Measurements from ENCODE around the gene NIM1K.
"Not testable (repeated sequence)": the region's sequence is repeated elsewhere in the genome, so short reads cannot be mapped to it uniquely, and the experiment has no call there.

Gene NIM1K

DNA sequence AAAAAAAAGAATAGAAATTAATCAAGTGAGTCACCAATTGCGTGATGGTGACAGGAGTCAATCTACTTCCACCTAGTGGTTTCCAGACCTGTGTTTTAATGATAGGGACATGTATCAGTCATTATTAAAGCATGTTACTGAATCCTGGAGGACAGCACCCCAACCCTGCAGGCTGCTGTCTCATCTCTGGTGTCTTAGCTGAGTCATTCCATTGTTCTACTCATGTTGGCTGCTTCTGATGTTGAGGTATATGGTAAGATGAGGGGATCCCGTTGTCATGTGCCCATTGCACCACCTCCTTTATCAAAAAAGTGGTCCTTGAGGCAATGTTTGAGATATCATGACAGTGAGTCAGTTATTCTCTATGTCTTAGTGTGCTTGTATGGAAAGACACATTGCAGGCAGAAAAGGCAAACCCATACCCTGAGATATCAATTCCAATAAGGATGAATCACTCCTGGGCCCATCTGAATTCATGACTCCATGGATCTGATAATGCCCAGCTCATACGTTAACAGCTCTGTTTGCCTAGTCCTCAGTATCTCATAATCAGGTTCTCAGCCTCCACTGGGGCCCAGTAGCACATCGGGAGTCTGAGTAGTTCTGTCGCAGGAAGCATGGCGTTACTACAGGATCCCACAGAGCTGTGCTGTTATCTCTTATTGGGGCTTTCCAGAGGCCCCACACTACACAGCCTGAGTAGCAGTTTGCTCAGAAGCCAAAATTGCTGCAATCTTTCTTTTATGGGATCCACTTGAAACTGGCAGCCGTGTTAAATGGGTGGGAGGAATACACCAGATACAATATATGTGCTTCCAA, 90.0 kb downstream of the NIM1K start:
- DNase-seq (ENCODE audit: low read depth) = no peak

DNA sequence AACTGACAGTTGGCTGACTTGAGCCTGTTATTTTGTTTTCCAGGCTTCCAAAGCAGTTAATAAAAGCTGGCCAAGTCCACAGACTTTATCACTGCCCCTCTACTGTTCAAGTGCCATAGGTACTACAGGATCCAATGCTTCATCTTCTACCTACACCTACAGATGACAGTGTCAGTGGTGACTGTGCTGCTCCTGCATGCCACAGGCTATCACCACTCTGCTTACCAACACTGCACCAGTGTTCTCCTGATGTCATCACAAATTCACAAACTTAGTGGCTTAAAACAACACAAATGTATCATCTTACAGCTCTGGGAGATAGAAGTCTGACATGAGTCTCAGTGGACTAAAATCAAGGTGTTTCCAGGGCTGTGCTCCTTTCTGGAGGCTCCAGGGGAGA, 94.6 kb downstream of the NIM1K start:
- no peak for DNase-seq (ENCODE audit: low read depth)

DNA sequence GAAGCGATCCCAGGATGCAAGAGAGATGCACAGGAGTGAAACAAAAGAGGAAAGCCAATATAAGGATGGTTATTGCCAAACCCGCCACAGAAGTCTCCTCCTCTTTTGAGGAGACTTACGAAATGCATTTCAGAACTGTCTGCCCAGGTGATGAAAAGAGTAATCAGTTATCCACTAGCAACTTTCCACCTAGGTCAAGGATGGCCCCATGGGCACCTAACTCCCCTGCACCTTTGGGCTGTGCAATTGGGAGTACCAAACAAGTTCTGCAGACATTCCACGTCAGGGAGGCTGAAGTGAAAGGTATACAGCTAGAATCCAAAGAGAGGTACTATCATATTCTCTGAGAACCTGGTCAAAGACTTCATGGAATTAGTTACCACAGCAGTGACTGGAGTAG, 95.5 kb downstream of the NIM1K start:
- DNase-seq (ENCODE audit: low read depth) = no peak

DNA sequence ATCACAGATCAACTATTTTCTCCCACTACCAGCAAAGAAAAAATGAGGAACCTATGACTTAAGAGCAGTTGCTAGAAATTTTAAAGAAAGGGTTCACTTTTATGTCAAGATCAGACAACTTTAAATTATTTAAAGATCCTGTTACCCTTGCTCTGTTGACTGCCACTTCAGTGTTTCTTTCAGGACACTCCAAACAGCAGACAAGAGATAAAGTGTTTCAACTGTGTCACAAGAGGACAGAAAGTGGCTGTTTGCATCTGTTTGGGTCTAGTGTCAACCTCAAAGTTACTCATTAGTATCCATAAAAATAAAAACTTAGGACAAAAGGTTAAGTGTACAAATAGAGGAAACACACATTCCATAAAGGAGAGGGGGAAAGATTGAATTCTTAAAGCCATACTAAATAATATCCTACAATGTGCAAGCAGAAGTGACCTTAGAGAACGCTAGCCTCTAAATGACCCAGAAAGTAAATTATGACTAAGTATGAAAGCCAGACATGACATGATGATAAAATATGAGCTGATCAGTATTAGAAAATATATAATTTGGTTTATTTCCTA, 96.3 kb downstream of the NIM1K start:
- DNase-seq (ENCODE audit: low read depth) = no peak

DNA sequence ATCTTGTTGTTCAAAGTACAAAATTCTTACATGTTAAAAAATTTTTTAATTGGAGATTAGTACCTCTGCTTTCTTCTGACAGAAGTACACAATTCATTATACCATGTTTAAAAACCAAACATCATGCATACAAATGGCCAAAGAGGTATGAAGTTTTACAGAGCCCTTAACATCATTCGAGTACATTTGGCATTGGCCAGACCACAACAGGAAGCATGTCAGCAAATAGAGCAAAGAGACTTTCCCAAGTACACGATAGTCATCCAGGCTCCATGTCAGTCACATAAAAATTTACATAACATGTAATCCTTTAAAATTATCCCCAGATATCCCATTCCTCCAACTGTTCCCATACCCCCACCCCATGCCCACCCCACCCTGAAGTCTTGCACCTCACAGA, 98.7 kb downstream of the NIM1K start:
- DNase-seq (ENCODE audit: low read depth) = no peak

DNA sequence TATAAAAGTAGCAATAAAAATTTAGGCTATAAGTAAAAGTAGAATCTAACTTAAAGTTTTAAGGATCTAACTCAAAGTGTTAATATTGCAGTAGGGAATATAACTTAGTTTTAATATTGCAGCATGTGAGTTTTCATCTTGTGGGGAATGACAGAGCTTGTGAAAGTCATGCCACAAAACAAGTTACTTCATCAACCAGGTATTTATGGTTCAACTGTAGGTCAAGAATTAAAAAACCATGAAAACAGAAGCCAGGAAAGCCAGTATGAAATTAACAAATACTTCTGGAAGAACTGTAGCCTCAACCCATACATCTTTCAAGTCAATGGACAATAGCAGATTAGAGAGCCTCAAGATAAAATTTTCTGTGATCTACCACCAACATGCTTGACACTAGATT, 102.2 kb downstream of the NIM1K start:
- DNase-seq (ENCODE audit: low read depth) = no peak

DNA sequence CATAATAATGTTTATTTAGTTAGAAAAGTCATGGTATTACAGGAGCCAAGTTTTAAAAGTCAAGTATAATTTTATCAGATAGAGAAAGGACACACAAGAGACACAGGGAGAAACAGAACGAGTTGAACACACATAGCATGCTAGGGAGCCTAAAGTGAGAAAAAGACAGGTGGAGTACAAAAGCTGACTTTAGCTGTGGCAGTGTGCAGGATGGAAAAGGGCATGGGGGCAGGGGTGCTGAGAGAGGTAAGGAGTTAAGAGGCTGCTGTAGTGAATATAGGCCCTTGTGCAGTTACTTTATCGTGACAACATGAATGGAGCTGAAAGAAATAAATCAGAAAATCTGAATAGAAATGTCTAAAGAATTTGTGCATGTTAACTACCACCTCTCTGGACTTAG, 103.2 kb downstream of the NIM1K start:
- no peak for DNase-seq (ENCODE audit: low read depth)

DNA sequence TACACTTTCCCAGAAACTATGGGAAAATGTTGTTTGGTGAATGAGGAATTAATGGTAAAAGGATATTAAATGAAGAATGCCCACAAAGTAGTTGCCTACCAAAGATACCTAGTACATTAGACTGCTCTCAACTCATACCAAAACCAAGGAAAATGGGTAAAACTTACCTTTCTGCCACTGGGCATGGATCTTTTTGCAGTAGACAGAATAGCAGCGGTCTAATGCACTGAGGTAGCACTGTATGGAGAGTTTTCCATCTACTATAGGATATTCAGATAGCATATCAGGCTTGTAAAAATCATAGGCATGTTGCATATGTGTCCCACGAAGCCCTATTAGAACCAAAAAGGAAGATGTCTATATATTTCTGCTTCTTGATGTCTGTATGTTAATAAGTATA, 104.8 kb downstream of the NIM1K start:
- no peak for DNase-seq (ENCODE audit: low read depth)

DNA sequence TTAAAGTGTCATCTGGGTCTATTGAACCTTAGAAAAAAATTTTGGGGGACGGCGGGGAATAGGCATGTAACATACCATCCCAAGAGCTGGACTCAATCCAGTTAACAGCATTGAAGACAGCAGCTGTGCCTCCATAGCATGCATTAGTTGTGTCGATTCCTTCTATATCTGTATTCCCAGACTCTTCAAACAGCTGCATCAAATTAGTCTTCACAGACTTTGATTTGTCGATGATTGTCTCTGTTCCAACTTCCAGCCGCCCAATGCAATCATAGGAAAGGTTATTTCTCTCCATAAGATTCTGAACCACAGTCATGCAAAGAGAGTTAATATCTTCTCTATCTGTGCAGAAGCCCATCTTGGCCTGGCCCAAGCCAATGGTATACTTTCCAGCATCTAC, 106.4 kb downstream of the NIM1K start:
- DNase-seq (ENCODE audit: low read depth) = no peak

DNA sequence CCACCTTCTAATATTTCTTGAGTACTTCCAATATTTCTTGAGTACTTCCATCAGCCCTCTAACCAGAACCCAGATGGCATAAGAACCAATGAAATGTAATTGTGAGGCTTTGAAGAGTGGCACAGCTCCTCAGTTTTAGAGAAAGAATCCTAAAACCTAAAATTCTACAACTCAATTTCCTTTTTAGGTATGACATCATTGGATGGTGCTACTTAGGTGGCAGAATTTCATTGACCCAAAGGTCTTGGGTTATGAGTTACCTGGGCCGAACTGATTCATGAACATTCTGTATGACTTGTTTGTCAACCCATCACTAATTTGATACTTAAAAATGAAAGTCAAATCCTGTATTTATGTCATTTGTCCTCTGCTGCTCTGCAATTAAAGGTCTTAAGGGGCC, 108.1 kb downstream of the NIM1K start:
- DNase-seq (ENCODE audit: low read depth) = no peak

DNA sequence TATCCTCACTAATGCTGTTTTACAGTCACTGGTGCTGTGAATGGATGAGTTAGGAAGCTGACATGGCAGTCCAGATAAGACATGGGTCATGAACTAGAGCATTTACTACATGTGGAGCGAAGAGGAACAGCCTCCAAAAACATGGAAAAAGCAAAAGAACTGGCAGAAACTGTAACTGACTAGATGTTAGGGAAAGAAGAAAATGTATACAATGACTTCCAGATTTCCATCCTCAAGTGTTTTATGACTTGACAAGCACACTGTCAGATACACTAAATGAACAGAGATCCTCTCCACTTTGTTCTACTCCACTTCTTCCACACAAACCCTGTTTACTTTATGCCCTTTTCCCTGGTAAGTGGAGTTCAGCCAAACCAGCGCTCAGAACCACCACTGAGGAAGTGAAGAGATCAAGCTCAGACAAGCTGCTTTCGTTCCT, 109.6 kb downstream of the NIM1K start:
- DNase-seq (ENCODE audit: low read depth) = no peak

DNA sequence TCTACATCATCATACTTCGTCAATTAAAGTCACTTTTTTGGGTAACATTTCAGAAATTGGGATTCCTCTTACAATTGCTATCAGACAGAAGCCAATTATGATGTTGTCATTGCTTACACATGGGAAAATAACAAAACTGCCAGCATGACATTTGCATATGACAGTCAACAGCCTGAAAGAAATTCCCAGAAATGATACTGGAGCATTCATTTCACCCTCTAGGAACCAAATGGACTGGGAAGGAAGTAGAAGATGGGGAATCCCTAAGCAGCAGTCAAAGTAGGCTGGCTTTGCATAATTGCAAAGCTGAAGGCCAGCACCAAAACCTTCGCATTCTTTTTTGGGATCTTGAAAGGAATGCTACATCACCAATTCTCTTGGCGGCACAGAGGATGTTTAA, 110.5 kb downstream of the NIM1K start:
- no peak for DNase-seq (ENCODE audit: low read depth)

DNA sequence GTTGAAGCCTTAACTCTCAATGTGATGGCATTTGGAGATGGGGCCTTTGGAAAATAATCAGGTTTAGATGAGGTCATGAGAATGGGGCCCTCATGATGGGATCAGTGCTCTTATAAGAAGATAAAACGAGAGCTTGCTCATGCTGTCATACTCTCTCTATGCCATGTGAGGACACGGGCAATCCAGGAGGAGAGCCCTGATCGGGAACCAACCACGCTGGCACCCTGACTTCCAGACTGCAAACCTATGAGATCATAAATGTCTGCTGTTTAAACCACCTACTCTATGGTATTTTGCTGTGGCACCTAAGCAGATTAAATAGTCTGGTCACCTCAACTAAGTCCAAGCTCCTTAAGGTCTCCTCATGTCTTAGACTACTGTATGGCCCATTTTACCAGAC, 111.2 kb downstream of the NIM1K start:
- DNase-seq (ENCODE audit: low read depth) = no peak

DNA sequence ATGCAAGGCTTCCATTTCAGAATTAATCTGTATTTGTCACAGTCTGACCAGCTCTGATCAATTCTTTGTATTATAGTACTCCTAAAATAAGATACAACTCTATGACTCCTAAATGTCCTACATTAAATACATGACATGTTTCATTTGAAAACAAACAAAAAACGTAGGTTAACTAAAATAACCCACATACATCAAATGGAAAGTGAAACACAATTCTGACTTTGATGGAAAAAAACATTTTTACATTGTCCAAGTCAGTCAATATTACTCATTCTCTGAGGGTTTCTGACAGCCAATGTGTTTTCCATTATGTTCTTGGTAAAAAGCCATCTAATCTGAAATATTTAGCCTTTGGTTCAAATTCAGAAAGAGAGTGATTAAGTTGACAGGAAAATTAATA, 112.5 kb downstream of the NIM1K start:
- no peak for DNase-seq (ENCODE audit: low read depth)

DNA sequence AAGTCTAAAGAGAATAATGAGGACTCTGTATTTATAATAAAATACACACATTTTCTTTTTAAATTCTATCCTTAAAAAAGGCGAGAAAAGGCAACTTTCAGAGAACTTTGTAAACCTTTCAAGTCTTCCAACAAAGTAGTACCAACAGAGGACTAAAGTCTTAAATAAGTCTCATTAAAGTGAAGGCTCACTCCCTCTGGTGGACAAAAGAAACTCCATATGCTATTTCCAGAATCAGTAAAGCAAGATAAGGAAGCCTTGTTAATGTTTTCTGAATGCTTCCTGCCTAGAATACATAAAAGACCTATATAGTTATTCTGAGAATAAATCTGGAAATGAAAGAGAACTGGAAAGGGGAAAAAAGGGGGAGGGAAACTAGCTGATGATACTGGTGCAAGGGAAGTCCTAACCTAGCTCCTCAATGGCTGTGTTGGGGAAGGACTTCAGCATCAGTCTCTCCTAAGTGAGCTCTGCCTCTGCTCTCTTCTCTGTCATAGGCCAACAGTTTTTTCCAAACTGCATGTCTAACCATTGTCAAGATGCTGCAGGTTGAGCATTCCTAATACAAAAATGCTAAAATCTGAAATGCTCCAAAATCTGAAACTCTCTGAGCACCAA, 114.0 kb downstream of the NIM1K start:
- DNase-seq (ENCODE audit: low read depth) = no peak

DNA sequence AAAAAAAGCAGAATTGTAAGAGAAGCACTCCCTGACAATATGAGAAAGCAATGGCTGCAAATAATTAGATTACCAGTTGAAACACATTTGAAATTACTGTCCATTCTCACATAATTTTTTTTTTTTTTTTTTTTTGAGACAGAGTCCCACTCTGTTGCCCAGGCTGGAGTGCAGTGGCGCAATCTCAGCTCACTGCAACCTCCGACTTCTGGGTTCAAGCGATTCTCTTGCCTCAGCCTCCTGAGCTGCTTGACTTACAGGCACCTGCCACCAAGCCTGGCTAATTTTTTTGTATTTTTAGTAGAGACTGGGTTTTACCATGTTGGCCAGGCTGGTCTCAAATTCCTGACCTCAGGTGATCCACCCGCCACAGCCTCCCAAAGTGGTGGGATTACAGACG, 114.9 kb downstream of the NIM1K start:
- DNase-seq (ENCODE audit: low read depth) = not testable (repeated sequence)

DNA sequence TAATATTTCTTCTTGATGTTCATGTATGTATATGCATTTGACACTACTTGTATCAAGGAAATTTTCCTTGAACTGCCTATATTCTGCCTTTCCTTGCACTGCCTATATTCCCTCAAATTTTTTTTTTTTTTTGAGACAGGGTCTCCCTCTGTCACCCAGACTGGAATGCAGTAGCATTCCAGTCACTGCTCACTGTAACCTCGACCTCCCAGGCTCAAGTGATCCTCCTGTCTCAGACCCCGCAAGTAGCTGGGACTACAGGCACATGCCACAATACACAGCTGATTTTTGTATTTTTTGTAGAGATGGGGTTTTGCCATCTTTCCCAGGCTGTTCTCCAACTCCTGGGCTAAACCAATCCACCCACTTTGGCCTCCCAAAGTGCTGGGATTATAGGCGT, 117.1 kb downstream of the NIM1K start:
- no peak for DNase-seq (ENCODE audit: low read depth)

DNA sequence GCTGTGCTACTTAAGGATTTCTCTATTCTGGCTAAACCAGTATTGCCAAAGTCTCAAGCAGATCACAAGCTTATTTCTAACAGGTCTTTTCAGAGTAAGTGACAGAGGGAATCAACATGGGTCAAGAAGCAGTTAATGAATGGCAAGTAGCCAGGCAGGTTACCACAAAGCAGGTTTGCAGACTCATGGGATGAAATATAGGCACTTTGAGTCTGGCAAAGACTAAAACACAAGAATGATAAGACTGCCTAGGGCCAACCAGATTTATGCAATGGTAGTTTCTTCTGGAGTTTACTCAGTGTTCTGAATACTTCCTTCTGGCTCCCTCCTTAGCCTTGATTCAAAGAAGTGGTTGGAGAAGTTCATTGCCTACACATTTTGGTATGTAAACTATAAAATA, 117.6 kb downstream of the NIM1K start:
- no peak for DNase-seq (ENCODE audit: low read depth)

DNA sequence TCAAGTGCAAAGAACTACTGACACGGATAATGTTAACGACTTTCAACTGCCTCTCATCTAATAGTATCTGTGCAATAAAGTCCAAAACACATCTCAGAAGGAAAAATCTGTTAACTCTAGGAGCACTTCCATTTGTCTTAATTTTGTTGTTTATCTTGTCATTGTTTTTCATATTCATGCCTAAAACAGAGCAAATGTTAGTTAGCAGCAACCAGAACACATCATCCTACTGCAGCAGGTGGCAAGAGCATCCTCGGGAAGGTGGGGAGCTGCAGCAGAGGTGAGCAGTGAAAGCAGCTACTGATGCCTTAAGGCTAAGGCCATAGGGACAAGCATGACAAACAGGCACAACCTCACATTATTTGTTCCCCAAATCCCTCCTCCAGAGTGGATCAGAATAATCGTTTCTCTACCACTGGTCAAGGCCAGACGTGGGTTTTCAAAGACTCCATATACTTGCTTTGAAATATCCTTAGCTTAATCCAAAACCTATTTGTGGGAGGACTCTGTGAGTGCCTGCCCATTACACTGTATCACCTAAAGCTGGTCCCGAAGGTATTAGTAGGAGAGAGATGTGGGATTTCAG, 120.1 kb downstream of the NIM1K start:
- DNase-seq (ENCODE audit: low read depth) = no peak

DNA sequence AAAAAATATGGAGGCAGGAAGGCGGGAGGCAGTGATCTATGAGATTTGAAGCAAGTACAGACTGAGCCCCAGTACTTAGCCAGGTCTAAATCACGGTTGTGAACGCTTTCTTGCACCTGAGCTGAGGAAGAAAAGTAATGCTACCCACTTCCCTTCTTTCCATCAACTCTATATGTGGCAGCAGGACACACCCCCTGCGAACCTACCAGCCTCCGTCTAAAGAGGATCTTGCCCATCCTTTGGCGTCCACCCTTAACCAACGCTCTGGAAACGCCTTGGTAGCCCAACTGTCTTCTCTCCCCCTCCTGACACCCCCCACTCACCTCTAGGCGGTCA, 120.6 kb downstream of the NIM1K start:
- no peak for DNase-seq (ENCODE audit: low read depth)

DNA sequence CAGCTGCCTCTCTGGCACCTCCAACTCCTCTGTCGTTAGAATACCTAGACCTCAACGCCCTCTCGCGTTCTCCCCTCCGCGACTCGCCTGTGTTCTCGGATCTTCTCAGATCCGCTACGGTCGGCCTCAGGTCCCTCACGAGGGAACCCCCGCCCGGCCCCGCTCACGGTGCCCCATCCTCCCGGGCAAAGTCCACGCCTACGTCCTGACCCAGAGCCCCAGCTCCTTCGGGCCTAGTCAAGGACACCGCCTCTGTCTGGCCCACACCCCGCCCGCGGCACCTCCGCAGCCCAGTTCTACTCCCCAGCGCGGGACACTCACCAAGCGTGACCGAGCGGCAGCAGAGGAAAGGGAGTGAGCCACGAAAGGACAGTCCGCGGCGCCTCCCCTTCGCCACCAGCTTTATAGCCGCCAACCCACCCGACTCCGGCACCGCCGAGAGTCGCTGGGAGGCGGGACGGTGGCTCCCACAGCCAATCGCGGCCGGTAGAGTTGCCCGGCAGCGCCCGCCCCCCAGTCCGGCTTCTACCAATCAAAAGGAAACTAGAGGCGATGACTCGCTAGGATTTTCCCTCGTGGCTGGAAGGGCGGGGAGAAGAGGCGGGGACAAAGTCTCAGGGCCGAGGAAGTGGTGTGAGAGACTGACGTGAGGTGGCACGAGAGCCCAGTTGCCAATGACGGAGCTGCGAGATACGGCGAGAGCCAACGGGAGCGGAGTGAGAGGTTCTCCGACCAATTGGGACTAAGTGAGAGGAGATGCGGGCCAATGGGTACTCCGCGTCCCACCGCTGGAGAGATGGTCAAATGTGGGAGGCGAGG, 121.2 kb downstream of the NIM1K start, which contains the start of gene HMGCS1:
TSS of gene HMGCS1 (minus strand) at position 378 of the 819 bp plus-strand sequence. CDS start 14,447 bp downstream, outside the sequence.
- peak; percentile 97 for DNase-seq (ENCODE audit: low read depth)

DNA sequence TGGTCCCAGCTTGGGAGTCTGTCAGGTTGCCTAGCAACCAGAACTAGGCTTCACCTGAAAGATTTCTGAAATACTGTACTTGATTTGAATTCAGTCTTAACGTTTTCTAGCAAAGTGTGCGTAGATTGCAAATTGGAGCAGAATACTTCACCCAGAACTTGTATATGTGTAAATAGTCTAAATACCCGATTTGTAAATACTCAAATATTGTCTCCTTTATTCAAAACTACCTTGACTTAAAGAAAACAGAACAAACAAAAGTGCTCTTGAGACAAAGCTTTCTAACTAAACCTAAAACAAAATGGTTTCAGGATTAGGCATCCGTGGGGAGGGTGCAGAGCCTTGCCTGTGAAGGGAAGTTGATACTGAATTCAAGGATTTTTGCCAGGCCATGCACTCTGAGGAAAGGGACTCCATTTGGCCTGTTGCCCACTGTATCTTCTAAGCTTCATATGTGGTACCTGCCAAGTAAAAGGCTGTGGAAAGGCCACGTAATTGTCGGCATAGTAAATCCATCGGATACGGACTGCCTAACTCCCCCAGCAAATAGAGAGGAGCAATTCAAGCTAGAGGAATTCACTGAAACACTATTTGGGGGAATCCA, 121.9 kb downstream of the NIM1K start:
- DNase-seq (ENCODE audit: low read depth) = no peak

Measured in T-helper 22 cell (primary cell).